Spinal cord (tissue), 10 donors: ENCODE measurements around the gene ATXN1. TPM values are rescaled to one million over a fixed set of nuclear protein-coding genes. Genes with fewer than 3 reads are reported as not detected.

Experiments used
- DNase-seq, 6 donors: peaks; one replicate each; pipeline versions ENCODE4 v3.0.0 to v3.0.0-alpha.2; 2013 to 2015; ENCODE audit warnings: low spot score in 6 of 6, low read depth in 4 of 6
- H3K27ac ChIP-seq: one replicate; pipeline ENCODE4 v1.5.1; 2013; ENCODE audit warnings: low read depth, low read length, control low read depth
- H3K27me3 ChIP-seq: one replicate; pipeline ENCODE4 v1.6.1; 2013; ENCODE audit warnings: low read length; ENCODE audit not compliant: control insufficient read depth, insufficient read depth
- H3K36me3 ChIP-seq: one replicate; pipeline ENCODE4 v1.6.1; 2013; ENCODE audit warnings: low read length; ENCODE audit not compliant: control insufficient read depth, insufficient read depth
- H3K4me1 ChIP-seq: one replicate; pipeline ENCODE4 v1.6.1; 2013; ENCODE audit warnings: low read length; ENCODE audit not compliant: control insufficient read depth, insufficient read depth
- H3K4me3 ChIP-seq: one replicate; pipeline ENCODE4 v1.5.1; 2013; ENCODE audit warnings: low read depth, low read length, control low read depth
- H3K9me3 ChIP-seq: one replicate; pipeline ENCODE4 v1.6.1; 2013; ENCODE audit warnings: low read length; ENCODE audit not compliant: control insufficient read depth, insufficient read depth
- WGBS: methylation state at CpG from one replicate; pipeline ENCODE4 v1.1.5; 2013; ENCODE audit warnings: missing lambda C conversion rate; ENCODE audit not compliant: insufficient coverage; 5-methylcytosine and 5-hydroxymethylcytosine counted together
- polyA plus RNA-seq, 2 donors: library from polyadenylated mRNA; unstranded; fragments of 120-200 nt; gene quantifications; one replicate each; pipeline ENCODE4 v1.2.1, GENCODE V29; 2013; ENCODE audit not compliant: insufficient read length in 2 of 2
- total RNA-seq, 2 donors: library from RNA; depleted of rRNA in 1 of 2; stranded (reverse); fragments of 120-200 nt in 1 of 2; fragments of >200 nt in 1 of 2; gene quantifications; one replicate each; pipeline versions ENCODE4 v1.2.3 to v1.2.4, GENCODE V29; 2013 to 2014
- donor health status: healthy.

The ATXN1 gene
- total and polyA plus RNA-seq, 4 donors: 20.2 to 50.1 (median 31.7) TPM

- H3K9me3 ChIP-seq: no peaks in the 10 kb centered on the region
- no CpG with 5 or more reads among the region's 5 CpGs for WGBS
- H3K4me3 ChIP-seq: no peak overlapping the region
- peaks cover under 1% of the 10 kb centered on the region for H3K4me1 ChIP-seq
- H3K27me3 ChIP-seq: no peaks in the 10 kb centered on the region
- no peaks in the 10 kb centered on the region for H3K36me3 ChIP-seq
- no peak overlapping the region for H3K27ac ChIP-seq
- no peak for DNase-seq
Measured at GRCh38 chr6:16756660-16757255, 4.5 kb downstream of the ATXN1 start.

- no peak overlapping the region for H3K4me3 ChIP-seq
- no CpG with 5 or more reads among the region's 3 CpGs for WGBS
- no peak for DNase-seq
- H3K27ac ChIP-seq: no peak overlapping the region
- H3K36me3 ChIP-seq: no peaks in the 10 kb centered on the region
- H3K27me3 ChIP-seq: no peaks in the 10 kb centered on the region
- no peaks in the 10 kb centered on the region for H3K4me1 ChIP-seq
- H3K9me3 ChIP-seq: no peaks in the 10 kb centered on the region
Measured at GRCh38 chr6:16755544-16755943, 5.7 kb downstream of the ATXN1 start.

GRCh38 chr6:16754876-16755275 lies 6.4 kb downstream of the ATXN1 start:
- H3K27ac ChIP-seq: no peak overlapping the region
- no peaks in the 10 kb centered on the region for H3K9me3 ChIP-seq
- DNase-seq: no peak
- no peaks in the 10 kb centered on the region for H3K36me3 ChIP-seq
- H3K4me3 ChIP-seq: no peak overlapping the region
- no peaks in the 10 kb centered on the region for H3K27me3 ChIP-seq
- H3K4me1 ChIP-seq: no peaks in the 10 kb centered on the region

GRCh38 chr6:16754274-16754673 lies 7.0 kb downstream of the ATXN1 start:
- no peaks in the 10 kb centered on the region for H3K27me3 ChIP-seq
- H3K36me3 ChIP-seq: no peaks in the 10 kb centered on the region
- H3K4me3 ChIP-seq: no peak overlapping the region
- peak in 1 of 6 donors; percentile 18 for DNase-seq
- no peaks in the 10 kb centered on the region for H3K9me3 ChIP-seq
- no peak overlapping the region for H3K27ac ChIP-seq
- H3K4me1 ChIP-seq: no peaks in the 10 kb centered on the region
- WGBS: 94% methylated on average over 2 of the region's 3 CpGs

GRCh38 chr6:16753341-16753740 lies 7.9 kb downstream of the ATXN1 start:
- WGBS: 81% methylated on average over 3 of the region's 4 CpGs
- DNase-seq: no peak
- no peaks in the 10 kb centered on the region for H3K9me3 ChIP-seq
- H3K27ac ChIP-seq: no peak overlapping the region
- no peaks in the 10 kb centered on the region for H3K4me1 ChIP-seq
- H3K36me3 ChIP-seq: no peaks in the 10 kb centered on the region
- no peaks in the 10 kb centered on the region for H3K27me3 ChIP-seq
- H3K4me3 ChIP-seq: no peak overlapping the region

- WGBS: 100% methylated on average over 2 of the region's 4 CpGs
- Histone ChIP-seq H3K36me3 (no peaks in the 10 kb centered on the region), H3K4me1 (no peaks in the 10 kb centered on the region), H3K9me3 (no peaks in the 10 kb centered on the region), H3K4me3 (no peak overlapping the region), H3K27ac (no peak overlapping the region), H3K27me3 (no peaks in the 10 kb centered on the region)
- DNase-seq: no peak
Measured at GRCh38 chr6:16752206-16752866, 8.9 kb downstream of the ATXN1 start.

GRCh38 chr6:16751251-16751946 lies 9.9 kb downstream of the ATXN1 start:
- H3K9me3 ChIP-seq: no peaks in the 10 kb centered on the region
- H3K4me1 ChIP-seq: no peaks in the 10 kb centered on the region
- no peaks in the 10 kb centered on the region for H3K27me3 ChIP-seq
- WGBS: 73% methylated on average over 1 of the region's 2 CpGs
- DNase-seq: no peak
- H3K4me3 ChIP-seq: no peak overlapping the region
- no peak overlapping the region for H3K27ac ChIP-seq
- H3K36me3 ChIP-seq: no peaks in the 10 kb centered on the region

GRCh38 chr6:16750566-16750965 lies 10.7 kb downstream of the ATXN1 start:
- 83% methylated on average over 1 of the region's 5 CpGs for WGBS
- Histone ChIP-seq H3K4me1 (no peaks in the 10 kb centered on the region), H3K36me3 (no peaks in the 10 kb centered on the region), H3K9me3 (no peaks in the 10 kb centered on the region), H3K27ac (no peak overlapping the region), H3K27me3 (no peaks in the 10 kb centered on the region), H3K4me3 (no peak overlapping the region)
- DNase-seq: no peak

- no peak for DNase-seq
- Histone ChIP-seq H3K4me1 (no peaks in the 10 kb centered on the region), H3K36me3 (no peaks in the 10 kb centered on the region), H3K9me3 (no peaks in the 10 kb centered on the region), H3K27ac (no peak overlapping the region), H3K27me3 (no peaks in the 10 kb centered on the region), H3K4me3 (no peak overlapping the region)
- 90% methylated on average over 9 of the region's 10 CpGs for WGBS
Measured at GRCh38 chr6:16749516-16750485, 11.5 kb downstream of the ATXN1 start.
